K562 (cell line): ENCODE results near the gene FADS6. TPM values are rescaled to one million over a fixed set of nuclear protein-coding genes. Genes with fewer than 3 reads are reported as not detected.

ENCODE experiments used
- ARID2 ChIP-seq: fragments of 450-650 bp; IDR thresholded peaks from 2 replicates; pipeline ENCODE4 v1.6.1; 2017; ENCODE audit warnings: antibody characterized with exemption, mild to moderate bottlenecking
- CEBPG ChIP-seq, 3 experiments: fragments of 200-800 bp in 1 of 3; sonication (Bioruptor generic) in 1 of 3; sonication (generic) in 1 of 3; formaldehyde crosslinking in 1 of 3; IDR thresholded peaks in 2 of 3; conservative IDR thresholded peaks in 1 of 3; 2 replicates each; pipeline versions ENCODE4 v1.6.1 to v1.8.0; 2016 to 2022; ENCODE audit warnings: missing compliant biosample characterization in 2 of 3, missing genetic modification characterization in 2 of 3, mild to moderate bottlenecking in 1 of 3, missing genetic modification reagents in 1 of 3
- CLOCK ChIP-seq: fragments of 250-450 bp; sonication (Bioruptor Pico); IDR thresholded peaks from 2 replicates; pipeline ENCODE4 v1.4.0; 2020; ENCODE audit warnings: mild to moderate bottlenecking, moderate library complexity, borderline replicate concordance
- CXXC5 ChIP-seq: fragments of 250-450 bp; sonication (Bioruptor Pico); IDR thresholded peaks from 2 replicates; pipeline ENCODE4 v1.8.0; 2022; ENCODE audit warnings: inconsistent platforms, mild to moderate bottlenecking, moderate library complexity
- E2F6 ChIP-seq, 2 experiments: IDR thresholded peaks; 2 replicates each; pipeline ENCODE4 v1.6.1; 2011; ENCODE audit warnings: borderline replicate concordance in 1 of 2, control low read depth in 1 of 2, low read depth in 1 of 2, low read length in 1 of 2, mild to moderate bottlenecking in 1 of 2, mixed read lengths in 1 of 2, moderate library complexity in 1 of 2; ENCODE audit not compliant: insufficient read depth in 1 of 2, insufficient read length in 1 of 2, poor library complexity in 1 of 2, severe bottlenecking in 1 of 2; ENCODE audit errors: extremely low read depth in 1 of 2
- HMGN3 ChIP-seq: IDR thresholded peaks from 2 replicates; pipeline ENCODE4 v1.6.1; 2011; ENCODE audit warnings: borderline replicate concordance, low read depth, mild to moderate bottlenecking, mixed read lengths, low read length; ENCODE audit not compliant: insufficient read length; ENCODE audit errors: extremely low read depth
- KDM2B ChIP-seq: fragments of 250-450 bp; sonication (Bioruptor Pico); IDR thresholded peaks from 2 replicates; pipeline ENCODE4 v1.8.0; 2021; ENCODE audit warnings: mild to moderate bottlenecking, moderate library complexity
- L3MBTL2 ChIP-seq: fragments of 450-650 bp; IDR thresholded peaks from 2 replicates; pipeline ENCODE4 v1.6.1; 2016; ENCODE audit warnings: mild to moderate bottlenecking, moderate library complexity
- MTA1 ChIP-seq: fragments of 450-650 bp; IDR thresholded peaks from 2 replicates; pipeline ENCODE4 v1.6.1; 2017; ENCODE audit warnings: borderline replicate concordance
- PBX2 ChIP-seq, 2 experiments: IDR thresholded peaks in 1 of 2; conservative IDR thresholded peaks in 1 of 2; 2 replicates each; pipeline ENCODE4 v1.6.1; 2016; ENCODE audit warnings: low read depth in 2 of 2, mild to moderate bottlenecking in 1 of 2, missing compliant biosample characterization in 1 of 2, missing genetic modification characterization in 1 of 2, moderate library complexity in 1 of 2
- SP1 ChIP-seq: sonication (generic); formaldehyde crosslinking; IDR thresholded peaks from 2 replicates; pipeline ENCODE4 v1.8.1; 2022; ENCODE audit warnings: mild to moderate bottlenecking, missing genetic modification reagents
- SPI1 ChIP-seq: IDR thresholded peaks from 2 replicates; pipeline ENCODE4 v1.6.1; 2011; ENCODE audit warnings: low read depth, low read length, control low read depth, borderline replicate concordance
- THRAP3 ChIP-seq: fragments of 450-650 bp; IDR thresholded peaks from 2 replicates; pipeline ENCODE4 v1.6.1; 2016; ENCODE audit warnings: mild to moderate bottlenecking, inconsistent platforms, borderline replicate concordance
- ZBTB11 ChIP-seq, 3 experiments: fragments of 200-800 bp in 1 of 3; fragments of 250-450 bp in 1 of 3; fragments of 450-650 bp in 1 of 3; sonication (Bioruptor Pico) in 1 of 3; sonication (Bioruptor generic) in 1 of 3; formaldehyde crosslinking in 1 of 3; IDR thresholded peaks; 2 replicates each; pipeline versions ENCODE4 v1.6.1 to v1.8.0; 2016 to 2022; ENCODE audit warnings: mild to moderate bottlenecking in 2 of 3, missing genetic modification characterization in 2 of 3, missing compliant biosample characterization in 1 of 3, moderate library complexity in 1 of 3
- ZEB2 ChIP-seq: fragments of 450-650 bp; IDR thresholded peaks from 2 replicates; pipeline ENCODE4 v1.6.1; 2016
- polyA plus RNA-seq, 8 experiments: library from polyadenylated mRNA; depleted of rRNA in 4 of 8; stranded (reverse) in 5 of 8; unstranded in 3 of 8; fragments of >200 nt; fragmentation: Nextera tagmentation in 2 of 8; fragmentation: Illumina TruSeq in 1 of 8; extraction: Ambion mirVana in 2 of 8; extraction: Trizol in 1 of 8; gene quantifications; 2 replicates each; pipeline versions ENCODE4 v1.2.1 to v1.2.3, GENCODE V29; 2011 to 2014; ENCODE audit warnings: inconsistent platforms in 1 of 8, missing spikeins in 1 of 8
- total RNA-seq, 7 experiments: library from RNA; depleted of rRNA in 6 of 7; stranded (reverse); fragments of >200 nt in 6 of 7; fragmentation: Illumina TruSeq in 2 of 7; extraction: Trizol in 2 of 7; gene quantifications; 2 replicates each; pipeline versions ENCODE4 v1.2.1 to v1.2.3, GENCODE V29; 2011 to 2021; ENCODE audit warnings: low replicate concordance in 1 of 7

FADS6 gene
- total and polyA plus RNA-seq, 9 of the 15 experiments (the other 6 are each of a cell fraction or from before 2014, with no cell fraction given): 0.18 to 0.22 TPM; not detected in 7

GRCh38 chr17:74924250-74924948 lies 31.0 kb upstream of the FADS6 start, which contains the start of gene OTOP2 (continued):
- no peak for TF ChIP-seq ZBTB11 (CRISPR knock-in tag; IDR thresholded peaks at IDR 0.05)
- no peak for TF ChIP-seq CLOCK (CRISPR knock-in tag)
- TF ChIP-seq PBX2 (CRISPR knock-in tag; IDR thresholded peaks at IDR 0.05; ENCODE audit: low read depth): no peak
- TF ChIP-seq PBX2 (tag; conservative IDR thresholded peaks at IDR 0.05; ENCODE audit: low read depth): peak; percentile 50
- no peak for TF ChIP-seq THRAP3
- TF ChIP-seq SP1 (CRISPR knock-in tag): no peak
- TF ChIP-seq SPI1: peak; percentile 85
- TF ChIP-seq MTA1: no peak
- peak; percentile 14 for TF ChIP-seq HMGN3
- TF ChIP-seq KDM2B (CRISPR knock-in tag): no peak
- no peak for TF ChIP-seq CXXC5
- TF ChIP-seq E2F6 (IDR thresholded peaks at IDR 0.05; ENCODE audit: borderline replicate concordance in 1 of 2, extremely low read depth in 1 of 2, insufficient read depth in 1 of 2, insufficient read length in 1 of 2, low read depth in 1 of 2, low read length in 1 of 2, poor library complexity in 1 of 2, severe bottlenecking in 1 of 2): peak in 1 of 2 experiments; percentile 51
- peak; percentile 22; the same call in 1 of the 2 replicates for TF ChIP-seq L3MBTL2
- TF ChIP-seq ARID2: no peak
- no peak for TF ChIP-seq ZEB2
- TF ChIP-seq CEBPG (CRISPR knock-in tag; IDR thresholded peaks at IDR 0.05): no peak
- TF ChIP-seq CEBPG (tag; conservative IDR thresholded peaks at IDR 0.05 in 1 of 2, IDR thresholded peaks at IDR 0.05 in 1 of 2): no peak
